HG03025 (cell line): ENCODE results near the gene KIAA0408.
"Not testable (repeated sequence)": the region's sequence is repeated elsewhere in the genome, so short reads cannot be mapped to it uniquely, and the experiment has no call there.

Experiments
- ATAC-seq: cut with Tn5 transposase; IDR thresholded peaks from one replicate; pipeline ENCODE4 v1.9.1; 2021; ENCODE audit warnings: mild to moderate bottlenecking, moderate library complexity; ENCODE audit not compliant: unreplicated experiment, low FRiP score

The KIAA0408 gene

GRCh38 chr6:127464161-127464880 lies 5.1 kb upstream of the KIAA0408 start:
- no peak for ATAC-seq

- ATAC-seq = no peak
Observed at GRCh38 chr6:127463056-127463455, 3.9 kb upstream of the KIAA0408 start.

GRCh38 chr6:127462376-127462775 lies 3.2 kb upstream of the KIAA0408 start:
- ATAC-seq = no peak

GRCh38 chr6:127460465-127460864 lies 1.3 kb upstream of the KIAA0408 start:
- no peak for ATAC-seq

GRCh38 chr6:127458817-127459216 lies 372 bp downstream of the KIAA0408 start:
- no peak for ATAC-seq

- no peak for ATAC-seq
Observed at GRCh38 chr6:127458222-127458621, 967 bp downstream of the KIAA0408 start.

GRCh38 chr6:127457456-127458064 lies 1.6 kb downstream of the KIAA0408 start:
- ATAC-seq = no peak

GRCh38 chr6:127456465-127456864 lies 2.7 kb downstream of the KIAA0408 start:
- ATAC-seq = no peak

- ATAC-seq = no peak
Observed at GRCh38 chr6:127453845-127454619, 5.2 kb downstream of the KIAA0408 start.

- no peak for ATAC-seq
Observed at GRCh38 chr6:127452803-127453202, 6.4 kb downstream of the KIAA0408 start.

GRCh38 chr6:127451388-127451787 lies 7.8 kb downstream of the KIAA0408 start:
- ATAC-seq = no peak

- ATAC-seq = no peak
Observed at GRCh38 chr6:127447780-127448179, 11.4 kb downstream of the KIAA0408 start.

GRCh38 chr6:127446356-127446755 lies 12.8 kb downstream of the KIAA0408 start:
- ATAC-seq = no peak

- ATAC-seq = no peak
Observed at GRCh38 chr6:127441881-127442280, 17.3 kb downstream of the KIAA0408 start.

- ATAC-seq = no peak
Observed at GRCh38 chr6:127439718-127440117, 19.5 kb downstream of the KIAA0408 start.

- no peak for ATAC-seq
Observed at GRCh38 chr6:127436578-127437110, 22.5 kb downstream of the KIAA0408 start.

GRCh38 chr6:127435626-127436220 lies 23.5 kb downstream of the KIAA0408 start:
- ATAC-seq = no peak

GRCh38 chr6:127434651-127435050 lies 24.5 kb downstream of the KIAA0408 start:
- no peak for ATAC-seq

GRCh38 chr6:127428562-127428961 lies 30.6 kb downstream of the KIAA0408 start:
- not testable (repeated sequence) for ATAC-seq

GRCh38 chr6:127423921-127424320 lies 35.3 kb downstream of the KIAA0408 start:
- no peak for ATAC-seq

GRCh38 chr6:127421164-127421563 lies 38.0 kb downstream of the KIAA0408 start:
- ATAC-seq = not testable (repeated sequence)
